Subcutaneous adipose tissue (tissue), 4 donors: Measurements from ENCODE around the gene CD8B. TPM values are rescaled to one million over a fixed set of nuclear protein-coding genes. Genes with fewer than 3 reads are reported as not detected.
"Not testable (repeated sequence)": the region's sequence is repeated elsewhere in the genome, so short reads cannot be mapped to it uniquely, and the experiment has no call there.

Experiments used
- CTCF ChIP-seq: fragments of 450-650 bp; IDR thresholded peaks from one replicate; pipeline ENCODE4 v1.5.1; 2016; ENCODE audit warnings: low read depth, mild to moderate bottlenecking, control low read depth, antibody characterized with exemption, moderate library complexity
- total RNA-seq, 4 donors: library from RNA; depleted of rRNA; stranded (reverse); fragments of >200 nt; gene quantifications; one replicate each; pipeline ENCODE4 v1.1.0, GENCODE V29; 2016

CD8B gene
- 1 to 10 TPM in 1 of 4 donors, under 1 TPM in 1, not detected in 2; 0.88 to 3.9 TPM for total RNA-seq

- not testable (repeated sequence) for TF ChIP-seq CTCF
These were observed at the start of gene CD8B for GRCh38 chr2:86861628-86862379. Gene CD8B (minus strand): TSS chr2:86861886. CDS start chr2:86861865, 21 bp downstream.

- TF ChIP-seq CTCF = no peak
These were observed 28.4 kb downstream of the CD8B start for GRCh38 chr2:86833315-86833714.

GRCh38 chr2:86832334-86833096 lies 29.2 kb downstream of the CD8B start:
- TF ChIP-seq CTCF = no peak

GRCh38 chr2:86831537-86831936 lies 30.1 kb downstream of the CD8B start:
- TF ChIP-seq CTCF = no peak

GRCh38 chr2:86826951-86827350 lies 34.7 kb downstream of the CD8B start:
- TF ChIP-seq CTCF = no peak

GRCh38 chr2:86825693-86826381 lies 35.8 kb downstream of the CD8B start:
- TF ChIP-seq CTCF = no peak

GRCh38 chr2:86825036-86825692 lies 36.5 kb downstream of the CD8B start:
- TF ChIP-seq CTCF = no peak
